Urinary bladder (tissue), 4 donors: ENCODE measurements around the gene METTL25B. TPM values are rescaled to one million over a fixed set of nuclear protein-coding genes. Genes with fewer than 3 reads are reported as not detected.

ENCODE experiments used
- DNase-seq: peaks from one replicate; pipeline ENCODE4 v3.0.0-alpha.2; 2015; ENCODE audit errors: extremely low spot score
- H3K27ac ChIP-seq: one replicate; pipeline ENCODE4 v1.5.1; 2013; ENCODE audit warnings: low read depth, mild to moderate bottlenecking, moderate library complexity
- H3K36me3 ChIP-seq: one replicate; pipeline ENCODE4 v1.6.1; 2013; ENCODE audit warnings: mild to moderate bottlenecking, moderate library complexity; ENCODE audit not compliant: insufficient read depth
- H3K4me1 ChIP-seq: one replicate; pipeline ENCODE4 v1.6.1; 2013; ENCODE audit warnings: mild to moderate bottlenecking, moderate library complexity; ENCODE audit not compliant: insufficient read depth
- H3K4me3 ChIP-seq: one replicate; pipeline ENCODE4 v1.5.1; 2013; ENCODE audit warnings: low read depth, low read length
- WGBS: extraction: QIAGEN DNeasy Blood & Tissue Kit; methylation state at CpG from one replicate; pipeline ENCODE4 v1.1.7; 2013; 5-methylcytosine and 5-hydroxymethylcytosine counted together
- polyA plus RNA-seq: library from polyadenylated mRNA; stranded (reverse); fragments of 200-250 nt; gene quantifications from one replicate; pipeline ENCODE4 v1.2.3, GENCODE V29; 2013
- total RNA-seq: library from RNA; depleted of rRNA; stranded (reverse); fragments of >200 nt; gene quantifications from one replicate; pipeline ENCODE4 v1.2.3, GENCODE V29; 2014
- donor health status: healthy with polysubstance abuse.
- donor health status: healthy.

METTL25B gene
- total and polyA plus RNA-seq, 2 donors, result 11.4 to 32.6 TPM

- H3K27ac ChIP-seq, result peak within 1 kb of the TSS; percentile 94
- peak within 1 kb of the TSS; percentile 89 for H3K4me3 ChIP-seq
- WGBS, result under 1% methylated on average over 50 of the region's 50 CpGs
- H3K36me3 ChIP-seq, result no peaks in the 10 kb centered on the region
- DNase-seq, result peak; percentile 99
- H3K4me1 ChIP-seq, result peaks cover 1% of the 10 kb centered on the region
Measured at GRCh38 chr1:156767101-156767878, 39.0 kb downstream of the METTL25B start, which contains the start of gene PRCC. TSS of gene PRCC (plus strand) at chr1:156767535. CDS start at chr1:156767772, 237 bp downstream.

GRCh38 chr1:156767879-156768604 is 39.8 kb downstream of the METTL25B start:
- DNase-seq, result no peak
- under 1% methylated on average over 31 of the region's 31 CpGs for WGBS
- no peaks in the 10 kb centered on the region for H3K36me3 ChIP-seq
- peaks cover 1% of the 10 kb centered on the region for H3K4me1 ChIP-seq
- H3K4me3 ChIP-seq, result peak overlapping the region; percentile 89
- peak overlapping the region; percentile 94 for H3K27ac ChIP-seq

- 19% methylated on average over 8 of the region's 8 CpGs for WGBS
- Histone ChIP-seq H3K4me3 (peak overlapping the region; percentile 89), H3K4me1 (peaks cover 1% of the 10 kb centered on the region), H3K36me3 (no peaks in the 10 kb centered on the region), H3K27ac (no peak overlapping the region)
- no peak for DNase-seq
Measured at GRCh38 chr1:156768610-156769295, 40.5 kb downstream of the METTL25B start.

- no peaks in the 10 kb centered on the region for H3K36me3 ChIP-seq
- no peak overlapping the region for H3K27ac ChIP-seq
- no peak overlapping the region for H3K4me3 ChIP-seq
- peaks cover 1% of the 10 kb centered on the region for H3K4me1 ChIP-seq
- WGBS, result 72% methylated on average over 3 of the region's 3 CpGs
- DNase-seq, result no peak
Measured at GRCh38 chr1:156772222-156772621, 44.0 kb downstream of the METTL25B start.

- Histone ChIP-seq H3K27ac (no peak overlapping the region), H3K36me3 (no peaks in the 10 kb centered on the region), H3K4me3 (no peak overlapping the region), H3K4me1 (peaks cover 1% of the 10 kb centered on the region)
- WGBS, result 25% methylated on average over 9 of the region's 9 CpGs
- DNase-seq, result no peak
Measured at GRCh38 chr1:156772728-156773497, 44.6 kb downstream of the METTL25B start.

GRCh38 chr1:156773607-156774006 is 45.3 kb downstream of the METTL25B start:
- Histone ChIP-seq H3K4me1 (peaks cover 1% of the 10 kb centered on the region), H3K27ac (no peak overlapping the region), H3K36me3 (no peaks in the 10 kb centered on the region), H3K4me3 (no peak overlapping the region)
- WGBS, result 91% methylated on average over 3 of the region's 3 CpGs
- no peak for DNase-seq

GRCh38 chr1:156775799-156776198 is 47.5 kb downstream of the METTL25B start:
- Histone ChIP-seq H3K4me1 (peaks cover under 1% of the 10 kb centered on the region), H3K27ac (no peak overlapping the region), H3K36me3 (no peaks in the 10 kb centered on the region), H3K4me3 (no peak overlapping the region)
- 82% methylated on average over 5 of the region's 5 CpGs for WGBS
- DNase-seq, result no peak

- 67% methylated on average over 4 of the region's 4 CpGs for WGBS
- no peak for DNase-seq
- Histone ChIP-seq H3K27ac (no peak overlapping the region), H3K36me3 (no peaks in the 10 kb centered on the region), H3K4me3 (no peak overlapping the region), H3K4me1 (no peaks in the 10 kb centered on the region)
Measured at GRCh38 chr1:156776942-156777341, 48.7 kb downstream of the METTL25B start.

GRCh38 chr1:156777573-156777972 is 49.3 kb downstream of the METTL25B start:
- Histone ChIP-seq H3K4me1 (no peaks in the 10 kb centered on the region), H3K27ac (no peak overlapping the region), H3K36me3 (no peaks in the 10 kb centered on the region), H3K4me3 (no peak overlapping the region)
- WGBS, result 48% methylated on average over 1 of the region's 1 CpG
- DNase-seq, result no peak

GRCh38 chr1:156781585-156782186 is 53.4 kb downstream of the METTL25B start:
- no peak overlapping the region for H3K4me3 ChIP-seq
- H3K4me1 ChIP-seq, result no peaks in the 10 kb centered on the region
- H3K27ac ChIP-seq, result no peak overlapping the region
- peaks cover 3% of the 10 kb centered on the region for H3K36me3 ChIP-seq
- no peak for DNase-seq

GRCh38 chr1:156785458-156785857 is 57.2 kb downstream of the METTL25B start:
- peaks cover 6% of the 10 kb centered on the region for H3K36me3 ChIP-seq
- DNase-seq, result no peak
- no peak overlapping the region for H3K27ac ChIP-seq
- no peaks in the 10 kb centered on the region for H3K4me1 ChIP-seq
- 90% methylated on average over 6 of the region's 6 CpGs for WGBS
- H3K4me3 ChIP-seq, result no peak overlapping the region
